Measurements from ENCODE around the gene CSRNP3.

Gene CSRNP3

GRCh38 chr2:165469417-165469816, at the start of gene CSRNP3:
CSRNP3 (plus strand) TSS chr2:165469698; CDS start chr2:165595066, 125,368 bp downstream.
- peak; percentile 82 for DNase-seq (ENCODE audit: low spot score)

- DNase-seq (ENCODE audit: low spot score), result no peak
Measured at GRCh38 chr2:165420231-165420630, 49.3 kb upstream of the CSRNP3 start.

DNA sequence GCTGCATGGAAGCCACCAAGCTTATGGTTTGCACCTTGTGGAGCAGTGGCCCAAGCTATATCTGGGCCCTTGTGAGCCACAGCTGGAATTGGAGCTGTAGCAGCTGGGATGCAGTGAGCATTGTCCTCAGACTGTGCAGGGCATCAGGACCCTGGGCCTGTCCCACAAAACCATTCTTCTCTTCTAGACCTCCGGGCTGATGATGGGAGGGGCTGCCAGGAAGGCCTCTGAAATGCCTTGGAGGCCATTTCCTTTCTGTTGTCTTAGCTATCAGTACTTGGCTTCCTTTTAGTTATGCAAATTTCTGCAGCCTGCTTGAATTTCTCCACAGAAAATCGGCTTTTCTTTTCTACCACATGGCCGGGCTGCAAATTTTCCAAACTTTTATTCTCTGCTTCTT, 46.4 kb upstream of the CSRNP3 start:
- no peak for DNase-seq (ENCODE audit: low spot score)

GRCh38 chr2:165425556-165425955, 43.9 kb upstream of the CSRNP3 start:
- no peak for DNase-seq (ENCODE audit: low spot score)

- no peak for DNase-seq (ENCODE audit: low spot score)
Measured at GRCh38 chr2:165427686-165428085, 41.8 kb upstream of the CSRNP3 start.

GRCh38 chr2:165428926-165429325, 40.6 kb upstream of the CSRNP3 start:
- no peak for DNase-seq (ENCODE audit: low spot score)

DNA sequence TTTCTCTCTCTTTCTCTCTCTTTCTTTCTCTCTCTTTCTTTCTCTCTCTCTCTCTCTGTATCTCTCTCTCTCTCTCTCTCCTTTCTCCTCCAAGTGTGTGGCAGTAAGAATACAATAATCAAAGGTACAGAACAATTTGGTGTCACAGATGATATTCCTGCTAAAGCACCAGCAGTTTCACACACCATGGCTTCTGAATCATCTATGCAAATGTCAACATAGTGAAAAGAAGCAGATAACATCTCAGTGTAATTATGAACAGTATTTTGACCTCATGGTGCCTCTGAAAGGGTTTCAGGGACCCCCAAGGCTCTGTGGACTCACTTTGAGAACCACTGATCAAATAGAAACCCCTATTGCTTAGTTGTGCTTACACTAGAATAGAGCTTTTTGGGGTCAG, 38.5 kb upstream of the CSRNP3 start:
- DNase-seq (ENCODE audit: low spot score), result no peak

DNA sequence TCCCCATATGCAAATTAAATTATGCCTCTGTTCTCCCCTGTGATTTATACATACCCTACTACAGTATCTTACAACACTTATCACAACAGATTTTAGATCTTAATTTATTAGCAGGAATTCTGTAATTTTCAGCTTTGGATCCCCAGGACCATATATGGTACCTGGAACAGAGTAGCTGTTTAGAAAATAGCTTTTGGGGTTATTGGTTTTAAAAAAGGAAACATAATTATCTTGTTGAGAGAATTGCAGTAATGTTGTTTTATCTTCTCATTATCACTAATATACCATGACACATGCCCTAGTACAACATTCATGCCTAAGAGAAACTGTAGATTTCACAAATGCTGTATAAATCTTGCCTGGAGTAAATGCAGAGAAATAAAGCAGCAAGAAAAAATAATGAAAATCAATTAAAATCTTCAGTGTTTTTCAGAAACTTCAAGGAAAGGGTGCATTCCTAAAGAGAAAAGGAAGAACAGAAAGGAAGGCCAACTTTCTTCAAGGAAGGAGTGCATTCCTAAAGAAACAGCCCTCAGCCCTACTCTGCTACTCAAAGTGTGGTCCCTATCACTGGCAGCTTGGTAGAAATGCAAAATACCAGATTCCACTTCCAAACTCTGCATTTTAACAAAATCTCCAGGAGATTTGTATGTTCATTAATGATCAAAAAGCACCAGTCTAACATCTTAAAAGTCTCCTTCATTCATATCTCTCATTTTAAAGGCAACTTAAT, 37.1 kb upstream of the CSRNP3 start:
- no peak for DNase-seq (ENCODE audit: low spot score)

GRCh38 chr2:165434865-165435496, 34.5 kb upstream of the CSRNP3 start:
- DNase-seq (ENCODE audit: low spot score), result no peak

GRCh38 chr2:165435611-165436010, 33.9 kb upstream of the CSRNP3 start:
- no peak for DNase-seq (ENCODE audit: low spot score)

- no peak for DNase-seq (ENCODE audit: low spot score)
Measured at GRCh38 chr2:165436559-165436958, 32.9 kb upstream of the CSRNP3 start.

DNA sequence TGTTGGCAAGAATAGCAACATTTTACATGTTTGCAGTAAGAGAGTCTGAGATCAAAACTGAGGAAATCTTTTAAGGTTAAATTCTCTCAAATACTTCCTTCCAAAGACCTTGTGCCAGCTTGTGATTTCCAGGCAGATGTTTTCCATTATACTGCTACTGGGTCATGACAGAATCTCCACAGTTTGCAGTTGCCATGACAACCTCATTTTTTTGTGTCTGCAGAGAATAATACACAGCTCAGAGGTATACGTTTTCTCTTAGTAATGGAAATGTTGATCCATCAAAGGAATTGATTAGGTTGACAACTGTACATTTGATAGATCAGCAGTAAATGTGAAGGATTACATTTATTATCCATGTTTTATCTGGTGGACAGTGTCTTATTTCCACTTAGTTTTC, 29.1 kb upstream of the CSRNP3 start:
- DNase-seq (ENCODE audit: low spot score), result peak; percentile 69

- no peak for DNase-seq (ENCODE audit: low spot score)
Measured at GRCh38 chr2:165443511-165443910, 26.0 kb upstream of the CSRNP3 start.

DNA sequence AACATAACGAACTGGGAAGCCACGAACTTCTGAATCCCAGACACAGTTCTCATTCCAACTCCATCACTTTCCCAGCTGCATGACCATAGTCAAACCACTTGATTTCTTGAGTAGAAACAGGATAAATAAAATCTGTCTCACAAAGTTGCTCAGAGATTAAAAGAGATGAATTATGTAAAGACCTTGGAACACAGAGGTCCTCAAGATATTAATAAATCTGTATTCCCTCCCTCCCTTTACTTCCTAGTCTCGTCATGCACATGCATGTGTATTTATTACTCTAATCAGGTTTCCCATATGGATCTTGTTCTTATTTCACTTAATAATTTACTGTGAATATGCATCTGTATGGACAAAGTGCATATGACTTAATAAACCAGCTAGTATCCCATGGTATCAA, 21.1 kb upstream of the CSRNP3 start:
- DNase-seq (ENCODE audit: low spot score), result no peak

DNA sequence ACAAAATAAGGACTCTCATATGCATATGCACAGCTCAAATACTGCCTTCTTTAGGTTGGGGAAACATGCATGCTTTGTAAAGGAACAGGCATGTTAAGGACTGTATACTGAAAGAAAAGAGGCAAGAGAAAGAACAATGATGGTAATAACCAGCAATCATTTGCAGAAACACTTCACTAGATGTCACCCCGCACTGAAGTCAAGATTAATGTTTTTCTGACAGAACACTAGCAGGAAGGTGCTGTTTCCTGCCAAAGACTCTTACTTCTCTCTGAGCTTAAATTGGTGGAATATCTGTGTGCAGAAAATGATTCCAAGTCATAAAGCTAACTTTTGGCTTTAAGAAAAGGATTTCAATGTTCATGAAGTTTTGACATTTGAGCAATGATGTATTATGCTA, 19.3 kb upstream of the CSRNP3 start:
- DNase-seq (ENCODE audit: low spot score), result no peak

GRCh38 chr2:165452327-165452726, 17.2 kb upstream of the CSRNP3 start:
- no peak for DNase-seq (ENCODE audit: low spot score)

GRCh38 chr2:165453561-165454094, 15.9 kb upstream of the CSRNP3 start:
- DNase-seq (ENCODE audit: low spot score), result no peak

- no peak for DNase-seq (ENCODE audit: low spot score)
Measured at GRCh38 chr2:165454905-165455304, 14.6 kb upstream of the CSRNP3 start.

DNA sequence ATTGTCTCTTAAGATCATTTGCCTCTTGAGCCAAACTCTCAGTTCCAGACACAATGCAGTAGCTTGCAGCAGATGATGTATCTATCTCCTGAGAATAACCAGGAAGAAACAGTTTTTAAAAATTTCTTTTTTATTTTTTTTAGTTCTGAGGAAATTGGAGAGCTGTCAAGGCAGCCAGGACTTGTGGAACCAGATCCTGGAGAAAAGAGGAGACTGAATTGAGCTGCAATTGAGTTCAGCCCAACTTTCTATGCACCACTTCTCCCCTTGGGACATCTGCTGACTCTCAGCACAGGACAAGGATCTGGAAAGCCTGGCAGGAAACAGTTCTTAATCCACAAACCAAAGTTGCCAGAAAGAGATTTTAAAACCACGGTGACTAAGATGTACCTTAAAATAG, 13.5 kb upstream of the CSRNP3 start:
- DNase-seq (ENCODE audit: low spot score), result no peak

- DNase-seq (ENCODE audit: low spot score), result no peak
Measured at GRCh38 chr2:165462443-165462842, 7.1 kb upstream of the CSRNP3 start.

GRCh38 chr2:165466386-165466785, 3.1 kb upstream of the CSRNP3 start:
- DNase-seq (ENCODE audit: low spot score), result no peak

GRCh38 chr2:165467921-165468320, 1.6 kb upstream of the CSRNP3 start:
- no peak for DNase-seq (ENCODE audit: low spot score)

DNA sequence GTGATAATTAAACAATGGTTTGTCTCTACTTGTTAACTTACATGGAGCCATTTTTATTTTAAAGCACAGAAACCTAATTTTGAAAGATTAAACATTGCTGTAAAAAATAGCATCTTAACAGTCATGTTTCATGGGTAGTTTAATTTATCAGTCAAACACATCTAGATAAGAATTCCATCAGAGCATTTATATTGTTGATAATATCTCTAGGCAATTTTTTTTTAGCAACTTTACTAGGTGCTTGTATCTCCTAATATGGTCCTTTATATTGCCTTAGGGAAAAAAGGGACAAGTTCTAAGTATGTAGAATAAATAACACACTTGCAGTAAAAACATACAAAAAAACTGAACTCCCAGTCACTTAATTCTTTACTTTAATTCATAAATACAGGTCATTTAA, 863 bp downstream of the CSRNP3 start:
- DNase-seq (ENCODE audit: low spot score), result no peak
